ENCODE results near the gene TMEM140.
"Not testable (repeated sequence)": the region's sequence is repeated elsewhere in the genome, so short reads cannot be mapped to it uniquely, and the experiment has no call there.

The TMEM140 gene

DNA sequence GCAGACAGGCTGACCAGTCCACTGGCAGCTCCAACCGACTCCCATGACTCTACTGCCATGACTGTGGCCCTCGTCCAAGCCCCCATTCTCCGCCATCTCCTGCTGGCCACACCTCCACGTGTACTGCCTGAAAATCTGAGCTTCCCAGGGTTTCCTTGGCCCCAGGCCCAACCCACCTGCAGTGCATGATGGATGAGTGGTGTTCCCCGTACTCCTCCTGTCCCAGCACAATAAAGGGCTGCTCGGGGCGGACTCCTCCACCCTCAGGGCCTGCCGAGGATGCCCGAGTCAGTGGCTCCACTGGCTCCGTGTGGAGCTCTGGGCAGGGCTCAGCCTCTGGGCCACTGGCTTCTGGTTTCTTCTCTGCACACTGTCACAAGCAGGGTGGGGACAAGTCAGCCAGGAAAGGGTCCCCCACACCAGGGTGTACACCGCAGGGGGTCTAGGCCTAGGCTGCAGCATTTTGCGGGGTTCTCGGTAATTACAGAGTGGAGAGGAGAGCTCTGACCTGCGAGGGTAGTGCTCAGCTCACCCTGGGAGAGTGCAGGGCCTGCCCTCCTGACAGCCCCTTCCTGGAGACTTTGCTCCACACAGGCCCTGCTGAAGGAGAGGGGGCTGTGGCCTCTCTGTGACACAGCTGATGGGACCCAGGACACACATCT, 48.2 kb downstream of the TMEM140 start:
- no peak for DNase-seq

DNA sequence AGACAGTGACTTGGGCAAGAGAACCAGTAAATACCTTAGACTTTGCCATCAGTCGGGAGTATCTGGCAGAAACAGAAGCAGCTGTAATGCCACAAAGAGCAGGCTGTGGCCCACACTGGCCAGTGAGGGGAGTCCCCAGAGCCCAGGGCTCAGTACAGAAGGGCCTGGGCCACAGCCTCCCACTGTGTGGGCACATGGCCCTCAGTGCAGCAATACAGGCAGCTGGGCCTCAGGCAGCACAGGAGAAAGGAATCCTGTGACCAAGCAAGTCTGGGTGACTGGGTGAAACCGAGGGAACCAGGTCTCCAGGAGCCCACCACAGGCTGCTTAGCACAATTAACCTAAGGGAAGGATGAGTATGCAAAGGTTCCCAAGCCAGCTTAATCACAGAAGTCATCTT, 49.5 kb downstream of the TMEM140 start:
- DNase-seq, result no peak

DNA sequence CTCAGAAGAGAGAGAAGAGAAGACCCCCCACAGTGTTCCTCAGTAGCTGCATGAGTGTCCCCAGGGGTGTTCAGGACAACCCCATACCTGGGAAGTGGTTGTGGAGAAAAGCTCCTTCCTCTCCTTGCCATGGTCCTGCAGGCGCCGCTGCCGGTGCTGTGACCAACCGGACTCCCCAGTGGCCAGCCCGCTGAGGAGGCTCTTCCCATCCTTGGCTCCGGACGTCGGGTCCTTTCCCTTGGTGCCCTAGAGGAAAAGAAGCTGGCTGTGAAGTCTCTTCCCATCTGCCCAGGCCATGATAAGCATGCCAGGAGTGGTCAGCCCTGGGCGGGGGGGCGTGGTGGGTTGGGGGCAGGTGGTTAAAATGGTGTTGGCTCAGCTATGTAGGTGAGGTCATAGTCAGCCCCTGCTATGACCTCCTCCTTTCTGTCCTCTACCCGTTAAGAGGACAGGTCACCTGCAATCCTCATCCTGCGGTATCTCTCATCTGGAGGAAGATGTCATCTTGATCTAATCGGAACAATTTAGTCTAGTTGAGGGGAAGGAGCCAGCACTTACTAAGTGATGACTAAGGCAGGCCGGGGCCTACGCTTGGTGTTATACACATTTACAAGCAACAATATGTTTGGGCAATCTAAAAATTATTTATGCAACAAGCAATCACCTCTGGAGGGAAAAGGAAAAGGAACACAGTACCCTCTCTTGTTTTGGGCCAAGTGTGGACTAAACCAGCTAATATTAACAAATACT, 50.2 kb downstream of the TMEM140 start:
- DNase-seq, result no peak

DNA sequence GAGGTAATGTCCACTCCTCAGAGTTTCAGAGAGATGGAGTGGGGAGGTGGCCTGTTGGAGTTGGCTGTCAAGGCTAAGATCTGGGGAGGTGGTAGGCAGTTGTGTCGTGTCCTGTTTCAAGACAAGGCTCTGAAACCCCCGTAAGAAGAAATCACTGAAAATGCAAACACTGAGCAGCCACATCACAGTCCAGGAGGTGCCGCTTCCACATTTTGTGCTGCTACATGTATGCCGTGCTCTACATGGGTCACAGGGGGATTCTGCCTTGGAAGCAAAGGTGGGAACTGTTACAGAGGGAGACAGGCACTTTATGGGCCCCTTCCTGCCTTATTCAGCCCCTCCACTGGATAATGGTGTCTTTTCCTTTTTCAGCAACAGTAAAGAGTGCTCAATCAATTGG, 51.6 kb downstream of the TMEM140 start:
- no peak for DNase-seq

DNA sequence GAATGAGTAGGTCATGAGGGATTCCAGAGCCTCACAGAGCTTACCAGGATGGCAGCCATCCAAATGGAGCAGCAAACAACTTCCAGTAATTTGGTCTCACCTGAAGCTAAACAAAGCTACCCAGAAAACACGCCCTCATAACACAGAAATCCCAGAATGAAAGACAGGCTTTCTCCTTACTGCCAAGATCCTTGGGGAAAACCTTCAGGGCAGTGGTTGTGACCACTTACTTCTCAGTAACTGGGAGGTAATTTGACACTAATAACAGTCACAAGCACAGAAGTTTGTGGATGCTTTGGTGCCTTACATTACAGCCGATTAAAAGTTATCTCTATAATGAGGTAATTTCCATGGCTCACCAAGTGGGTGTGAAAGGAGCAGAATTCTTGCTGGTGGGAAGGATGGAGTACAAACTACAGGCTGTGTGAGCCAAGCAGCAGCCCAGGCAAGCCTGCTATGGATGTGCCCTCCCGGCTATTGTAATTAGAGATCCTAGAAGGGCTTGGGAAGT, 53.0 kb downstream of the TMEM140 start:
- no peak for DNase-seq

DNA sequence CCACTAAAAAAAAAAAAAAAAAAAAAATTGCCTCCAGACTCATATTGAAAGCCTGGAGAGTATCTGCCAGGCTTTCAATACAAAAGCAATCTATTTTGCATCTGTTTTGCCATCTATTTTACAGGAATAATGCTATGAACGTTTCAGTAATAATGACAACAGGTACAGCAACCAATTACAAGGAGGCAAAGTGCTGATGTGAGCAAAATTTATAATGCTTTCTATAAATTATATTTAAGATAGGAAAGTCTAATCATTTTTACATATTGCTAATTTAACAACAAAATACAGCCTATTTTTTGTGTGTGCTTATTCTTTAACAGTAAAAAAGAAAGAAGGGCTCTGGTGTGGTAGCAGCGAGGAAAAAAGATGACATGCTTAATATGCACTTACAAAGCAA, 53.5 kb downstream of the TMEM140 start:
- DNase-seq, result no peak

DNA sequence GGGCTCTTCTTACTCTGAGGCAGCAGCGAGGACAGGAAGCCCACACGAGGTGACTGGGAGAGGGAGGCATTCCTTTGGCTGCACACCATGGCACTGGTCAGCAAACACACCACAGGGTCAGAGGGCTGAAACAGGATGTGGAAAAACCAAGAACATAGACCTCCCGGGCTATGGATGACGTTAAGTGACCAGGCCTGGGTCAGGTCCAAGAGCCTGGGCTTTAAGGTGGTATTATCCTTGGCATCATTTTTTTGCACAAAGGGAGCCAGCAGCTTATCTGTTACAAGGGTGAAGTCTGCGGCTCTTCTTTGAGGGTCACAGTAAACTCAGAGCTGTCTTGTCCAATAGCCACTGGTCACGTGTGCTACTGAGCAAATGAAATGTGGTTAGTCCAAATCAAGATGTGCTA, 56.5 kb downstream of the TMEM140 start:
- DNase-seq, result no peak

DNA sequence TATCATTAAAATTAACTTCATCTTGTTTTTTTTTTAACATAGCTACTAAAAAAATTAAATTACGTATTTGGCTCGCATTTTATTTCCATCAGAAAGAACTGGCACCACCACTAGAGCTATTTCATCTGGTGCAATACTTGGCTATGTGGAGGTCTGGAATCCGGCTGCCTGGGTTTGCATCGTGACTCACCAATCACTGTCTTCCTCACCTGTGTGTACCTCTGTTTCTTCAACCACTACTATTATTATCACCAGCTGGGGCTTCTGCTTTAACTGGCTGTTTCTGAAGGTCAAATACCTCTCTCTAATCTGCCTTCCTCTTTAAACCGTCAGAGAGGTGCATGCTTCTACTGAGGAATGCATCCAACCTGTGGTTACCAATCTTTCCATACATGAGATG, 57.0 kb downstream of the TMEM140 start:
- DNase-seq, result no peak

DNA sequence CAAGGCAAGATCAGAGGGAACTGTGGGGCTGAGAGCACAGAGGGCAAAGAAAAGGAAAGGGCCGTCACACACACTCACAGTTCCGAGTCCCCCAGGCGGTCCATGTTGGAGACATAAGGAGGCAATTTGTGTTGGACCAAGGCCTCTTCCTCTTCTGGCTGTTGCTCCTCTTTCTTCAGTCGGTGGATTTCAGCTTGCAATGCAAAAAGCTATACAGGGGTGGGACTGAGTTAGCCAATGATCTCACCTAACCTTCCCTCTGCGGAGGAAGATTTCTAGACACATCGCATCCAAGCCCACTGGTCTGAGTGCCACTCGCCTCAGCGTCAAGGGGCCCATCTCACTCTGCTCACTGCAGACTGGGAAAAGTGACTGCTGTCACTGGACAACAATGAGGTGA, 58.0 kb downstream of the TMEM140 start:
- no peak for DNase-seq

DNA sequence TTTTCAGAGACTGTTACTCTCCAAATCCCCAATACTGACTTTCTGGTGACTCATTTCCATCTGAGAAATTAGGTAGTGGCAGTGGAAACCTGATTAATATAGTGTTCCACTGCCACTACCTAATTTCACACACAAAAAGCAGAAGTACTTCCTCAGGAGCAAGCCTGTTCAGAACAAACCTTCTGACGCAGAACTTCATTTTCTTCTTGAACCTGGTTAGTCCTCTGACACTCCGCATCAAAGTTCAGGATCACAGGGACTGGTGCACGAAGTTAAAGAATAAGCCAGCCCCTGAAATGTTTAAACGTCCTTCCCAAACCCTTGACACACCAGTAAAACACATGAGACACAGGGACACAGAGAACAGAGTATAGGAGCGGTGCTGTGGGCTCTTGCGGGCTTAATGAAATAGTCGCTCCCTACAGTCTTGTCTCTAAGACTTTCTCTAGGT, 59.1 kb downstream of the TMEM140 start:
- no peak for DNase-seq

DNA sequence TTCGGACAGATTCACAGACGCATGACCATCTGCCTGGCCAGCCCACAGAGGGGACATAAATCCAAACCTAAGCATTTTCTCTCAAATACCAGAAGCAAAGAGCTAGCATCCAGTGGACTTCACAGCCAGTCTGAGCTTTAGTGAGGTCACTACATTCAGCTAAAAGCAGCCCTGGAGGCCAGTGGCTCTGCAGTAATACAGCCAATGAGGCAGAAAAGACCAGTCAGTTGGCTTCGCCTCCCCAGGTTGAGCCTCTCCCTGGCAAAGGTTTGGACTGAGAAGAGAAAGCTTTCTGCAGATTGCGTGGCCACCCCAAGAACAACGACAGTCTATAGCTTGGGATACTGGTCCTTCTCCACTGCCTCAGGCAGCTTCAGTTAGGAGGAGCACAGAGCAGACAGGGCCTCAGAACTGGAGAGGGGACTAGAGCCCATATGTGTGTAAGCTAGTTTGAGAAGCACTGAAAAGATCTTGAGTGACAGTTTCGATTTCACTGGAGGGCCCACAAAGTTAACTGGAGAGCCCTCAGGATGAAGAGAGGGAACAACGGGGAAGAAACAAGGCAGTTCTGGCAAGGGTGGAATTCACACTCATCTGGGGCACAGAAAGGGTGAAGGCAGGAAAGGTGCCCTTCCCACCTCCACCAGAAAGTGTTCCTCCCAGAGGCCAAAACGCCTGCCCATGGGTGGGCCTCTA, 59.7 kb downstream of the TMEM140 start:
- no peak for DNase-seq

DNA sequence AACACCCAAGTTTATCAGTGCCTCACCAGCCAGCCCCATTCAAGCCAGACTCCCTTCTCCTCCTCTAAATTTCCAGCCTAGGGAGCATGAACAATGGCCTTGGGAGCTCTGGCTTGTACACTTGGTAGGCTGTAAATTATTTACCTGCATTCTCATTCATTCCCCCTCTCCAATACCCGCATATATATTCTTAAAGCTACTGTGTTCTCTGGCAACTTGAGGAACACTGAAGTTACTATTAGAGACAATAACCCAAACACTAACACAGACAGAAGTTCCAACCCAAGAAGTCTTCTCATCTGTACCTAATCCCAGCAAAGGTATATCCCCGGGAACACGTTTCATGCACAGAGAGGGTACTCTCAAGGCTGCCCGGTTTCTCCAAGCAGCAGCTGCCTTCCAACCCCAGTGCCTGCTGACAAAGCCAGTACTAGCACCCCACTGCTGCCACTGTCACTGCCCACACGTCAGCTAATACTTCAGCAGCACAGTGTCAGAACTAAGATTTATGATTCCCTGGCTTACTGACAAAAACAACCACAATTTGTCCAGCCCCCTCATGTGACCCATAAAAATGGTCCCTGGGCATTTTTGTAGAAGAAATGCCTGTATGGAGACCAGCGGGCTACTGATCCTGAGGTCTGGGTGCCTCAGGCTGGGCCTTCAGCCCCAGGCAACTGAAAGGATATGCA, 60.4 kb downstream of the TMEM140 start:
- DNase-seq, result no peak

DNA sequence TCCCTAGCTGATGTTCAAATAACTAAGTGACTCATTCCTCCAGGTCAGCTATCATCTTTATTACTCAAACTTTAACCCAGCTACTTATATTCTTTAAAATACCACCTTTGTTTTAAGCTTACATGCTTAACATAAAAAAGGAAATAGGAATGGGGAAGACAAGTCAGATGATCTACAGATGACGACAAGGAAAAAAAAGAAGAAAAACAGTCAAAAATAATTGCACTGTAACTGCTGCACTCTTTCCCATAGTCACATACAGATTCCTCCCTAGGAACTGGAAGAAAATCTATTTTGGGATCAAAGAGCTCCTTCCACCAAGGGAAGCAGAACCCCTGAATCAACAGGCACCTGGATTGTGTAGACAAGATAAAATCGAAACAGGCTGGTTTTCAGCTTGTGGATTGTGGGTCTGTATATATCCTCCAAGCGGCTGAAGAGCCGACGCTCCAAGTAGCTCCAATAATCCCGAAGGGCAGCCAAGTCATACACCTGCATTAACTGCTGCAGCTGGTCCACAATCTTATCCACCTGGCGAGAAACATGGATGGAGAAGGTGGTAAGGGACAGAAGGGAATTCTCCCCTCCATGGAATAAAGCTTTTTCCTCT, 61.5 kb downstream of the TMEM140 start:
- DNase-seq, result no peak

DNA sequence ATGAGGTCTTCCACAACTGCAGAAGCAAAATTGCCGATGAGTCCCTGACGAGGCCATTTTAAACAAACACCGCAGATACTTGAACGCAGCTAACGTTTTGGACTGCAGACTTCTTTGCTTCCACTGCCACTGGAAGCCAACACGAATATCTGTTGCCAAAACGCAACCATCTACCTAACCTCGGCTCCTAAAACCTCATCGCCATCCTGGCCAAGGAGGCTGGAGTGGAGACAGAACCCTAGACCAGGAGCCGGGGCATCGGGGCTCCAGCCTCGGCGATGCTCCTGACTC, 63.0 kb downstream of the TMEM140 start:
- DNase-seq, result peak; percentile 25

DNA sequence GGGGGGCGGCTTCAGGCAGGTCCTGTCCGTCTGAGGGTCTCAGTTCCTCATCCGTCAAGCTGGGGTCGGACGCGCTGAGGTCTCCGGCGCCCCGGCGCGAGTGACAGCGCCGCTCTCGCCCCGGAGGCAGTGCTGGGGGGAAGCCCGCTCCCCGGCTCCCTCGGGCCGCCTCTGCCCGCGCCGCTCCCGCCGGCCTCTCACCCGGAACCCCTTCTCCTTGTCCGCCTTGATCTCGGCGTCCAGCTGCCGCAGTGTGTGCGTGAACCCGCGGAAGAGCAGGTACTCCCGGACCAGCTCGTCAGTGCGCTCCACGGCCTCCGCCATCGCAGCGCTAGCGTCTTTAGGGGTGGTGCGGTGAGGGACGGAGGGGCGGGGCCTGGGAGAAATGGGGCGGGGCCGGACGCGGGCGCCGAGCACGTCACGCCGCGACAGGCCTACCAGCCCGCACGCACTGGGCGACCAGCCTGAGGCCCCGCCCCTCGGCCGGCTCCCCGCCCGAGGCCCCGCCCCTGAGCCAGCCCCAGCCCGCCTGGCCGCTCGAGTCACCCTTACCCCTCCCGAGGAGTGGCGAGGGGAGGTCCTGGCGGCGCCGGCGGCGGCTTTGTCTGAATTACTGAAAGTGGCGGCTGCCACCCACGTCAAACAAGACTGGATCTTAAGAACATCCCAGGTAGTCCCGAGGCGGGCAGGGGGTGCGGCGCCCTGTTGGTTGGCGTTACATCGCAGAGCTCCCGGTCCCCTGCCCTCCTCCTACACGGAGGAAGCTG, 63.5 kb downstream of the TMEM140 start, which contains the start of gene WDR91:
TSS of gene WDR91 (minus strand) at position 348 of the 767 bp plus-strand sequence. CDS start at position 324, 24 bp downstream.
- DNase-seq, result peak; percentile 89

DNA sequence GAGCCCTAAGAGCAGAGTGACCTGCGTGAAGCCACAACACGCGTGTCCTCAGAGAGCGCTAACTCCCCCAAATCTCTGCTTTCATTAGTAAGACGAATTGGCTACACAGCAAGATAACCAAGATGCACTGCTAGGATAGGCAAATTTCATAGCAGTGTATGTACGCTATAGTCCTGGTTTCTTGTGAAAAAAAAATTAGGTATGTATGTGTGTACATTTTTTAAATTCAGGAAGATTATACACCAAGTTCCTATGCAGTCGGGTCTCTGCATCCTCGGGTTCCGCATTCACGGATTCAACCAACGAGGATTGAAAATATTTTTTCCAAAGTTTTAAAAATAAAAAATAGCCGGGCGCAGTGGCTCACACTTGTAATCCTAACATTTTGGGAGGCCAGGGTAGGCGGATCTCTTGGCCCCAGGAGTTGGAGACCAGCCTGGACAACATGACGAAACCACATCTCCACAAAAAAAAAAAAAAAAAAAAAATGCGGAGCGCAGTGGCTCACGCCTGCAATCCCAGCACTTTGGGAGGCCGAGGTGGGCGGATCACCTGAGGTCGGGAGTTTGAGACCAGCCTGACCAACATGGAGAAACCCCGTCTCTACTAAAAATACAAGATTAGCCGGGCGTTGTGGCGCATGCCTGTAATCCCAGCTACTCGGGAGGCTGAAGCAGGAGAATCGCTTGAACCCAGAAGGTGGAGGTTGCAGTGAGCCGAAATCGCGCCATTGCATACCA, 64.2 kb downstream of the TMEM140 start:
- not testable (repeated sequence) for DNase-seq

DNA sequence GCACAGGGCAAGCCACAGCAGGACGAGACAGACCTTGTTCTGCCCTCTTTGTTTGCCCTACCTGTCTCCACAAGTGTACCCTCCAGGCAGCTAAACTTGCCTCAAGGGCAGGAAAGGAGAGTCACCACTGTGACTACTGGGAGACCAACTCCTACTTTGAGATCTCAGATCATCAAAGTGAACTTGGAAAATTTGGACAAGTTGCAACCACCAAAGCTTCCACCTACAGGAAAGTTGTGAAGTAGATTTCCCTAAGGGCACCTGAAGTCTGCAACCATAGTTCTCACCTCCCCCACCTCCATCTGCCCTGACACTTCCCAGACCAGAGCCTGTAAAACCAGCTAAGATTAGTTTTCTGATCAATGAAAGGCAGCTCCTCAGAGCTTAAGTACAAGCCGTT, 66.0 kb downstream of the TMEM140 start:
- DNase-seq, result no peak

DNA sequence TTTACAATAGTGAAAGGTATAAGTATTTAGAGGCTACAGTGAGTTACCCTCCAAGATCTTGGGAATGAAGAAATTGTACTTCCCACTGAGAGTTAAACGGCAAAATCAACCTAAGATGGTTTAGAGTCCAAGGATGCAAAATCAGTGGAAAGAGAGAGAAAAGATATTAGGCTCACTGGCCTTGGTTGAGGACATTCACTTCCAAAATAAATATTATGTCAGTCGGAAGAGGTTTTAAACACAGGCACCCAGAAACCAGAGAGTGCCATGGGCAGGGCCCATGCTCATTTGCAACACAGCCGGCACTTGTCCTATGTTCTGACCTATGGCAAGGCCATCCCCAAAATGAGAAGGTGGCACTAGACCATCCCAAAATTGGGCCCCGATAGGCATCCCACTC, 67.3 kb downstream of the TMEM140 start:
- no peak for DNase-seq

DNA sequence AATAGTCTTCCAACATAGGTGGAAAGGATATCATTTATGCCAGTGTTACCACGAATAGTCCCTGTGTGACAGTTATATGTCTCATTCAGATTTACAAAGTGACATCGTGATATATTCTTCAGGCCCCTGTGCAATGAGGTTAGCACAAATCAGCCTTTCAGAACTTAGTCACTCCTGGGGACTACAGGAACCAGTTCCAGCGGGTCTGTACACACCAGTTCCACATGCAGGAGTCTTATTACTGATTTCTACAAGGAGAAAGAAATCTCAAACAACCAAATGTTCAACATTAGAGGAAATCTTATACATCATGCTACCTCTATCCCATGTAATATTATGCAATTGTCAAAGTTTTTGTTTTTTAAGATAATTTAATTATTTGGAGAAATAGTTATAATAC, 67.8 kb downstream of the TMEM140 start:
- no peak for DNase-seq

Measured in fibroblast of skin of back (primary cell).